Measurements from ENCODE around the gene ODAPH.

- TF ChIP-seq CTCF (IDR thresholded peaks at IDR 0.05; ENCODE audit: low read length) (no peak), EZH2 (optimal IDR thresholded peaks at IDR 0.05; ENCODE audit: low read depth, low read length) (no peak)
These were observed 30.8 kb upstream of the ODAPH start for GRCh38 chr4:75525086-75525485.
